HG02973 (cell line): ENCODE data around the gene CABS1.

Experiments used
- ATAC-seq: cut with Tn5 transposase; IDR thresholded peaks from one replicate; pipeline ENCODE4 v1.9.1; 2021; ENCODE audit warnings: moderate library complexity; ENCODE audit not compliant: unreplicated experiment

Gene CABS1

DNA sequence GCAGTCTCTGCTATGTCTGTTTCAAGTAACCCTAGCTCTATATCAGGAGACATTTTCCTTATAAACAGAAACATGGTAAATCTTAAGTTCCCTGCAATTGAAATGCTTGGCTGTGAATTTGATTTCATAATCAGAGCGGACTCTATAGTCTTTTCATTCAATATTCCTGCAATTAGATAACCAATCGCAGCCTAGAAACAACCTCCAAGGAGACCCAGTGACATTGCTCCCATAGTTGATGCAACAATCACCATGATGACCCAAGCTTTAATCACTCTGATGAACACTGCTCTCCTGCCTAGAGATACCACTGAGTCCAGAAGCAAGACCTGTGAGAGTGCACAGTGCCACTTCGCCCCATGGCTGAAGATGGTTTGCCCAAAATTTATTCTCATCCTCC is at the start of gene CABS1:
CABS1 (plus strand) TSS at position 301 of the 400 bp plus-strand sequence; CDS start at position 360, 59 bp downstream.
- no peak for ATAC-seq

DNA sequence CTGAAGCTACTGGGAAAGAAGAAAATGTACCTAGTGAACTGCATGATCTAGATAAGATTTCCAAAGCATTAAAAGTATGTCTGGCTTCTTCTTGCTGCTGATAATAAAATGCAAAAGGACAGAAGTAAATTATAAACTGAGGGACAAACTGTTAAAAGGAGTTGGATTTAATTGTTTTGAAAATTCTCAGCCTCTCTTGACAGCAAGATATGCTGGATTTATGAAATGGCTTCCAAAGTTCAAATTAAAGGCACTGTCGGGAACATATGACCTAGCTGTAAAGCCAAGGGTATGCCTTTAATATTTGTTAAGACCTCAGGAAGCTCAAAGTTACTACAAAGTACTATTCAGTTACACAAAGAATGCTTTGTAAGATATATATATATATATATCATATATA is 46.1 kb upstream of the CABS1 start:
- no peak for ATAC-seq

GRCh38 chr4:70291341-70291740 is 43.4 kb upstream of the CABS1 start:
- no peak for ATAC-seq

DNA sequence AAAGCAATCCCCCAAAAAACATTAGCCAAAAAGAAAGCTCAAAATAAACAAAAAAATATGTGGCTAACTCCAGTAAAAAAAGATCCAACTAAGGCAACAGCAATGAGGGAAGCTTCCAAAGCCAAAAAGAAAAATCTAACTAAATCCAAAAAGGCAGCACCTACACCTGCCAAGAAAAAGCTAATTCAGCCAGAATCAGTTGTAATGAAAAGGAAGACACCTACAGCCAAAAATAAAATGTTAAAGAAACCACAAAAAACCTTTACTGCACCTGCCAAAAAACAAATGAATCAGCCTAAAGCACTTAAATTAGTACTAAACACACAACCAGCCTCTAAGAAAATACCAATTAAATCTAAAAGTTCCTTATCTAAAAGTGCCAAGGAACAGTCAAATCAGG is 37.2 kb upstream of the CABS1 start:
- ATAC-seq, result no peak

DNA sequence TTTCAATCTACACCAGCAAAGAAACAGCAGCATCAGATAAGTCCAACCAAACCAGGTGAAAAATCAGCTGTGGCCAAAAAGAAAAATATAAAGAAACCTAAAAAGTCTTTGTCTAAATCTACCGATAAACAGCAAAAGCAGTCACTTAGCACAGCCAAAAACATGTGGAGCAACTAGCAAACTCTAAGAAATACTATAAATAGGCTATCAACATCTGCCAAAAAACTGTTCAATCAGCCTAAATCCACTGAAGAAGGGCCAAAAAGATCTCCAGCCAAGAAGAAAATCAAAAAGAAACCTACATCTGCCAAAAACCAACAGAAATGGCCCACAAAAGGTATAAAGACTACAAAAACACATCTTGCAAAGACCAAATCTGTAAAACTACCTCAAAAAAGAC is 36.7 kb upstream of the CABS1 start:
- no peak for ATAC-seq

GRCh38 chr4:70299643-70300042 is 35.1 kb upstream of the CABS1 start:
- ATAC-seq, result no peak

DNA sequence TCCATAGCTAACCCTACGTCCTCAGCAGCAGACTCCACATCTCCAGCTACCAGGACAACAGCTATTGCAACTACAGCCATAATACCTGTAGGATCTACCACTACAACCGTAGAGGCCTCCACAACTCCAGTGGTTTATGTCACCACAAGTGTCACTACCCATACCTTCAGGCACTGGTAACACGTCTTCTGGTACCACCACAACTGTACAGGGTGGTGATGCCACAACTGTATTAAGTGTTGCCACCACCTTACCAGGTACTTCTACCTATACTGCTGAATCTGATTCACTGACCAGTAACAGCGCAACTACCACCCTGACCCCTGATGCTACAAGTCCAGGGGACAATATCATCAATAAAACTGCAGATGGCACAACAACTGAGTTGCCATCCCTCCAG is 34.6 kb upstream of the CABS1 start:
- no peak for ATAC-seq

GRCh38 chr4:70303090-70303489 is 31.7 kb upstream of the CABS1 start:
- ATAC-seq, result no peak

GRCh38 chr4:70305601-70306000 is 29.2 kb upstream of the CABS1 start:
- no peak for ATAC-seq

- ATAC-seq, result no peak
Observed at GRCh38 chr4:70306076-70306475, 28.7 kb upstream of the CABS1 start.

GRCh38 chr4:70313736-70314135 is 21.0 kb upstream of the CABS1 start:
- no peak for ATAC-seq

GRCh38 chr4:70315928-70316327 is 18.9 kb upstream of the CABS1 start:
- ATAC-seq, result no peak

DNA sequence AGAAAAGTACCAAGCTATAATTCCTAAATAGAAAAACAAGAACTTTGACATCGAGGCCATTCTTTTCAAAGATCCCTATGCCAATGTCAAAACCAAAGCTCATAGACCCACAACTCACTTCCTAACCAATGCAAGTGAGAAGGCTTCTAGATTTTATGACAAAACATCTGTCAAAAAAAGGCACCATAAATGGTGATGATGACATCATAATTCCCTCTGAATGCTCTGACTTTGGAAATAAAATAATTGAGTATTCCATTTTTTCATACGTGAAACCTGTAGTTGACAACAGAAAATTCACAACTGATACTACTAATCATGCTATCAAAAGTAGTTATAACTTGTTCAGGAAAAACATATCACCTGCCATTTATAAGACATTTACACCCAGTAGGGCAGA is 8.7 kb upstream of the CABS1 start:
- ATAC-seq, result no peak

DNA sequence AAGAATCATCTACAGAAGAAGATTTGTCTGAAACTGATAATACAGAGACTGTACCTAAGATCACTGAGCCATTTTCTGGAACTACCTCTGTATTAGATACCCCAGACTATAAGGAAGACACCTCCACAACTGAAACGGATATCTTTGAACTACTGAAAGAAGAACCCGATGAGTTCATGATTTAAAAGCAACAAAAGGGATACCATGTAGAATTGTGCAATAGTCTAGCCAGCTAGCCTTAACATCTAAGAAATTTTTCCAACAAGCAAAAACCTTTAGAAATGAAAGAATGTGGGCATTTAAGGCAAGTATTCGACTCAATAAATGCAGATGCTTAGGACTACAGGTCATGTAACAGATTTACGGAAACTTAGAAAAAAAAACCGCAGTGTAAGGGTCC is 1.3 kb downstream of the CABS1 start:
- no peak for ATAC-seq

- no peak for ATAC-seq
Observed at GRCh38 chr4:70337886-70338420, 3.2 kb downstream of the CABS1 start.

GRCh38 chr4:70356185-70356584 is 21.4 kb downstream of the CABS1 start:
- no peak for ATAC-seq

DNA sequence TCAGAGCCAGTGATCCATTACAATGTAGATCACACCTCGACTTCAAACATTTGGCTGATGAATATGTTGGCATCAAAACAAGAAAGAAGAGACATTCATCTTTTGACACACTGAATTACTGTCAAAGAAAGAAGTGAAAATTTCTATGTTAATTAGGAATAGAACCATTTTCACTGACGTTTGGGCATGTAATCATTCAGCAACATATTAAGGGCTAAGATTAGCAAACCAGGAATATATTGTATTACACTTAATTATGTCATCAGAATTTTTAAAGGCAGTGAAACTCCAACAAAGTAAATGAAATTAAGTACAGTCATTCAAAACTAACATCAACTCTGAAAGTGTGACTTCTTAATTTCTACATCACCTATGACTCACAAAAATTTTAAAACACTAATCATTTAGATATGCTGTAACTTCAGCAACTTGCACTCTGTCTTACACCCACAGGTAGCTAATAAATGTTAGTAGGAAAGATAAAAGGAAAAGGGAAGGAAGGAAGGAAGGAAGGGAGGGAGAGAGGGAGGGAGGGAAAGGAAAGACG is 24.4 kb downstream of the CABS1 start:
- ATAC-seq, result no peak

DNA sequence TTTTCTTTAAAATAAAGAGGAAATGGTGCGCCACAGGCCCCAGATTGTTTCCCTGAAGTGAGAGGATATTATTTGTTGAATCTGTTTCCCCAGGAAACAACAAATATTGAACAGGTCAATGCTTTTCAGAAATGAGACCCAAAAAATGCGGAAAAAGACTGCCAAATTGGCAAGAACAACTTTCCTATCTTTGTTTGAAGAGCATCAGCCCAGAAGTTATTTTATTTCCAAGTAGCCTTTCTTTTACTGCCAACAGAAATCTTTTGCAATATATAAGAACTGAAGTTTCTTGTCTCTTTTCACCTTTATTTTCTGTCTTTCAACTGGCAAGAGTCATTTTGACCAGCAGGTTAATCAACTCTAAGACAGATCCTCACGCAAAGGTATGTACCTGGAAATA is 25.7 kb downstream of the CABS1 start, which contains the start of gene SMR3A:
SMR3A (plus strand) TSS at position 301 of the 400 bp plus-strand sequence. CDS start 1,356 bp downstream, outside the sequence.
- no peak for ATAC-seq

GRCh38 chr4:70364002-70364401 is 29.2 kb downstream of the CABS1 start:
- no peak for ATAC-seq

GRCh38 chr4:70365479-70365878 is 30.7 kb downstream of the CABS1 start:
- no peak for ATAC-seq

DNA sequence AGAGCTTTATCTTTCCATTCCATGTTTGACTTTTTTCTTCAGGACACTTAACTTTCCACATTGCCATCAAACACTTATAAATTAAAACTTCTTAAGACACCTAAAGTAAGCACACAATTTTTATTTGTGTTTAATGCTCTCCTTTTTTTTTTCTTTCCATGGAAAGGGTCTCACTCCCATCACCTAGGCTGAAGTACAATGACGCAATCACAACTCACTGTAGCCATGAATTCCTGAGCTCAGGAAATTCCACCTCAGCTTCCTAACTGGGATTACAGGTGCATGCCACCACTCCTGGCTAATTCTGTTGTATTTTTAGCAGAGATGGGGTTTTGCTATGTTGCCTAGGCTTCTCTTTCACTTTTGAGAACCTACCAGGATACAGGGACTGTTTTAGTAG is 33.0 kb downstream of the CABS1 start:
- ATAC-seq, result no peak

DNA sequence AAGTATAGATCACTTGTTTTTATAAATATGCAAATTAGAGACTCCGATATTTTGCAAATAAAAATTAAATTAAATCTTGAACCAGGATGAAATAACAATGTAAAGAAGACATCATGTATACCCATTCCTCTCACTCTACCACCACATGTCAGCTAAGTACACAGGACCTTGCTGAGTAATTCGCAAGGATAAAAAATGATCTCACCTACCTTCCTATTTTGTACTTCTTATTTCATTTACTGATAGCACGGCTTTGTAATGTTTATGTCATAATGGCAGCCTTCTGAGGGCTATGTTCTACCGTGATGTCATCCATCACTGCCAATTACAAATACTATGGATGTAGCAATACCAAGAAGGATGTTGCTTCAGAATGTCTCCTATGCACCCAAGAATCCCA is 37.2 kb downstream of the CABS1 start:
- ATAC-seq, result no peak

GRCh38 chr4:70372760-70373159 is 38.0 kb downstream of the CABS1 start:
- ATAC-seq, result no peak
